HepG2 (cell line): ENCODE data around the gene ANKMY2. TPM values are rescaled to one million over a fixed set of nuclear protein-coding genes. Genes with fewer than 3 reads are reported as not detected.

Source experiments
- ATAC-seq: fragments of 200-7000 bp; cut with Tn5 transposase; 3 replicates; pipeline ENCODE4 v1.9.1; 2020; ENCODE audit warnings: mild to moderate bottlenecking, moderate library complexity
- BruUV-seq: library from RNA; stranded (reverse); fragments of 400-500 nt; replicated peaks from 2 replicates; lab custom pipeline; 2021; lab: Mats Ljungman, UMichigan
- CTCF ChIA-PET: fragments of 300-600 bp; formaldehyde crosslinking; extraction: SDS; loops from one replicate; lab custom pipeline; 2021; ENCODE audit warnings: low total read pairs, inconsistent platforms, low intra/inter-chr PET ratio; lab: Yijun Ruan, JAX
- POLR2A ChIA-PET: fragments of 350-600 bp; sonication (Branson Sonifier 250); formaldehyde crosslinking; loops from one replicate; lab custom pipeline; 2020; ENCODE audit warnings: antibody characterized with exemption, inconsistent platforms; lab: Yijun Ruan, JAX
- DNase-seq: peaks from one replicate; pipeline ENCODE4 v3.0.0-alpha.2; 2015; ENCODE audit warnings: low spot score
- FAIRE-seq: peaks from 3 replicates; lab custom pipeline; 2011; peaks lifted over from hg19 to GRCh38; lab: Jason Lieb, UNC
- H2AFZ ChIP-seq: one replicate; pipeline ENCODE4 v1.6.1; 2011; ENCODE audit warnings: low read length, inconsistent platforms
- H3K27ac ChIP-seq: fragments of 300-600 bp; 3 replicates; pipeline ENCODE4 v1.8.0; 2011; ENCODE audit warnings: mixed run types, mild to moderate bottlenecking, mixed read lengths, low read length, inconsistent platforms; ENCODE audit not compliant: insufficient read depth; ENCODE audit errors: extremely low read length
- H3K27me3 ChIP-seq, 2 experiments: fragments of 200-600 bp in 1 of 2; 2 replicates in 1 of 2; 3 replicates in 1 of 2; pipeline versions ENCODE4 v1.6.0 to v1.8.0; 2011; ENCODE audit warnings: low read length in 2 of 2, mild to moderate bottlenecking in 2 of 2, moderate library complexity in 2 of 2, inconsistent platforms in 1 of 2; ENCODE audit not compliant: insufficient read depth in 2 of 2, control insufficient read depth in 1 of 2
- H3K36me3 ChIP-seq, 2 experiments: fragments of 200-600 bp in 1 of 2; replicated peaks in 1 of 2; 2 replicates in 1 of 2; 3 replicates in 1 of 2; pipeline versions ENCODE4 v1.5.1 to v1.8.0; 2011; ENCODE audit warnings: low read length in 2 of 2, inconsistent platforms in 1 of 2; ENCODE audit not compliant: insufficient read depth in 2 of 2, control insufficient read depth in 1 of 2
- H3K4me1 ChIP-seq: 2 replicates; pipeline ENCODE4 v1.5.1; 2012; ENCODE audit warnings: low read length, inconsistent platforms; ENCODE audit not compliant: insufficient read depth
- H3K4me2 ChIP-seq: 2 replicates; pipeline ENCODE4 v1.6.0; 2011; ENCODE audit warnings: low read depth, low read length, inconsistent platforms
- H3K4me3 ChIP-seq, 3 experiments: fragments of 200-600 bp in 1 of 3; sonication (generic), shearing (Covaris generic) in 1 of 3; replicated peaks in 1 of 3; 2 replicates each; pipeline ENCODE4 v1.5.1; 2011 to 2016; ENCODE audit warnings: low read length in 3 of 3, inconsistent platforms in 2 of 3, low read depth in 2 of 3, mild to moderate bottlenecking in 2 of 3, control low read depth in 1 of 3, mixed read lengths in 1 of 3; ENCODE audit not compliant: insufficient read depth in 1 of 3
- H3K79me2 ChIP-seq: one replicate; pipeline ENCODE4 v1.6.1; 2011; ENCODE audit warnings: low read length, inconsistent platforms; ENCODE audit not compliant: insufficient read depth
- H3K9ac ChIP-seq: 2 replicates; pipeline ENCODE4 v1.6.0; 2011; ENCODE audit warnings: mild to moderate bottlenecking, low read depth, low read length, inconsistent platforms; ENCODE audit not compliant: insufficient read depth
- H3K9me3 ChIP-seq: 2 replicates; pipeline ENCODE4 v1.5.1; 2012; ENCODE audit warnings: mild to moderate bottlenecking, low read length
- H4K20me1 ChIP-seq: 2 replicates; pipeline ENCODE4 v1.6.0; 2011; ENCODE audit warnings: inconsistent platforms, mild to moderate bottlenecking, low read length, moderate library complexity; ENCODE audit not compliant: insufficient read depth
- FOXM1 ChIP-seq: sonication (generic); formaldehyde crosslinking; IDR thresholded peaks from 2 replicates; pipeline ENCODE4 v1.5.0; 2020; ENCODE audit warnings: missing genetic modification reagents
- GPN1 ChIP-seq: sonication (generic); formaldehyde crosslinking; IDR thresholded peaks from 2 replicates; pipeline ENCODE4 v1.5.1; 2020; ENCODE audit warnings: missing genetic modification reagents, borderline replicate concordance
- HMG20A ChIP-seq: IDR thresholded peaks from 2 replicates; pipeline ENCODE4 v1.6.1; 2016; ENCODE audit warnings: borderline replicate concordance
- KDM6A ChIP-seq: IDR thresholded peaks from 2 replicates; pipeline ENCODE4 v1.6.1; 2016; ENCODE audit warnings: low read depth
- MAZ ChIP-seq, 2 experiments: sonication (generic) in 1 of 2; formaldehyde crosslinking in 1 of 2; IDR thresholded peaks; 2 replicates each; pipeline versions ENCODE4 v1.5.0 to v1.6.1; 2012 to 2020; ENCODE audit warnings: low read depth in 2 of 2, mild to moderate bottlenecking in 2 of 2, borderline replicate concordance in 1 of 2, improper control_type of control experiment in 1 of 2, low read length in 1 of 2, missing genetic modification reagents in 1 of 2, moderate library complexity in 1 of 2
- MNT ChIP-seq: fragments of 450-650 bp; IDR thresholded peaks from 2 replicates; pipeline ENCODE4 v1.6.1; 2016
- NFE2L1 ChIP-seq: sonication (generic); formaldehyde crosslinking; IDR thresholded peaks from 2 replicates; pipeline ENCODE4 v1.4.0; 2020; ENCODE audit warnings: missing genetic modification reagents, mild to moderate bottlenecking, borderline replicate concordance
- PHF20 ChIP-seq: sonication (generic); formaldehyde crosslinking; IDR thresholded peaks from 2 replicates; pipeline ENCODE4 v1.5.0; 2020; ENCODE audit warnings: mild to moderate bottlenecking, missing genetic modification reagents
- PITX1 ChIP-seq: sonication (generic); formaldehyde crosslinking; IDR thresholded peaks from 2 replicates; pipeline ENCODE4 v1.5.1; 2020; ENCODE audit warnings: mild to moderate bottlenecking, missing genetic modification reagents
- RFXANK ChIP-seq: IDR thresholded peaks from 2 replicates; pipeline ENCODE4 v1.6.1; 2016
- SNAPC4 ChIP-seq: sonication (generic); formaldehyde crosslinking; IDR thresholded peaks from 2 replicates; pipeline ENCODE4 v1.4.0; 2020; ENCODE audit warnings: mild to moderate bottlenecking, missing genetic modification reagents
- THAP11 ChIP-seq: IDR thresholded peaks from 2 replicates; pipeline ENCODE4 v1.6.1; 2016; ENCODE audit warnings: missing biosample characterization, missing genetic modification reagents
- ZFX ChIP-seq: sonication (generic); formaldehyde crosslinking; IDR thresholded peaks from 2 replicates; pipeline ENCODE4 v1.4.0; 2020; ENCODE audit warnings: mild to moderate bottlenecking, low read depth, missing genetic modification reagents, moderate library complexity
- ZNF383 ChIP-seq: sonication (generic); formaldehyde crosslinking; IDR thresholded peaks from 2 replicates; pipeline ENCODE4 v1.4.0; 2020; ENCODE audit warnings: missing genetic modification reagents, mild to moderate bottlenecking, borderline replicate concordance
- ZNF530 ChIP-seq: sonication (generic); formaldehyde crosslinking; IDR thresholded peaks from 2 replicates; pipeline ENCODE4 v1.5.0; 2020; ENCODE audit warnings: low read depth, mild to moderate bottlenecking, missing genetic modification reagents
- ZNF597 ChIP-seq: sonication (generic); formaldehyde crosslinking; IDR thresholded peaks from 2 replicates; pipeline ENCODE4 v1.5.0; 2020; ENCODE audit warnings: missing genetic modification reagents
- WGBS: methylation state at CpG from one replicate; pipeline ENCODE4 v1.1.6; 2017; ENCODE audit warnings: low lambda C conversion rate; 5-methylcytosine and 5-hydroxymethylcytosine counted together
- in situ Hi-C: cut with HindIII; loops from 2 replicates; pipeline ENCODE4 v1.10.0; 2017; ENCODE audit warnings: low pct_unique_long_range_greater_than_20kb; ENCODE audit not compliant: extremely low pct_ligation_motif_present
- intact Hi-C: fragments of 100-400 bp; cut with micrococcal nuclease; formaldehyde crosslinking; loops from one replicate; pipeline ENCODE4 v1.10.0; 2022; ENCODE audit not compliant: unreplicated experiment
- polyA plus RNA-seq, 8 experiments: library from polyadenylated mRNA; depleted of rRNA in 3 of 8; stranded (reverse) in 7 of 8; unstranded in 1 of 8; fragments of >200 nt; fragmentation: Illumina TruSeq in 4 of 8; extraction: Trizol in 4 of 8; gene quantifications; 2 replicates each; pipeline versions ENCODE4 v1.2.1 to v1.2.3, GENCODE V29; 2011 to 2016; ENCODE audit warnings: low read depth in 4 of 8, missing spikeins in 1 of 8, mixed read lengths in 1 of 8; ENCODE audit not compliant: insufficient read depth in 1 of 8
- total RNA-seq, 5 experiments: library from RNA; depleted of rRNA; stranded (reverse); fragments of >200 nt; fragmentation: Illumina TruSeq; extraction: Trizol; gene quantifications; 2 replicates each; pipeline ENCODE4 v1.2.3, GENCODE V29; 2016; ENCODE audit warnings: low read depth in 1 of 5

The ANKMY2 gene
- total and polyA plus RNA-seq, 2 of the 13 experiments (the other 11 are each of a cell fraction or from before 2014, with no cell fraction given), result 12.2 to 21.6 TPM

GRCh38 chr7:16559497-16560179 is 85.9 kb downstream of the ANKMY2 start (continued):
- TF ChIP-seq MAZ (IDR thresholded peaks at IDR 0.05; ENCODE audit: borderline replicate concordance, low read depth, low read length), result no peak
- no peak for TF ChIP-seq MAZ (CRISPR knock-in tag; IDR thresholded peaks at IDR 0.05; ENCODE audit: low read depth)
- TF ChIP-seq KDM6A (CRISPR knock-in tag), result no peak
- TF ChIP-seq HMG20A, result no peak
- no peak for TF ChIP-seq ZFX (CRISPR knock-in tag)
- TF ChIP-seq SNAPC4, result no peak
- TF ChIP-seq, all 625 proteins: peak for 0

GRCh38 chr7:16558761-16559302 is 86.7 kb downstream of the ANKMY2 start:
- in situ Hi-C loops (no loop called here), intact Hi-C loops (no loop called here)
- Histone ChIP-seq H3K27ac (no peak overlapping the region), H3K9ac (no peak overlapping the region), H3K79me2 (no peaks in the 10 kb centered on the region), H4K20me1 (no peaks in the 10 kb centered on the region), H3K4me2 (no peak overlapping the region), H3K4me3 (no peak overlapping the region), H3K9me3 (no peaks in the 10 kb centered on the region), H3K27me3 (no peaks in the 10 kb centered on the region), H2AFZ (no peak overlapping the region), H3K36me3 (no peaks in the 10 kb centered on the region), H3K4me1 (no peaks in the 10 kb centered on the region)
- DNase-seq (no peak), ATAC-seq (no peak), FAIRE-seq (no peak)
- CTCF ChIA-PET, result no interaction called here
- POLR2A ChIA-PET, result no interaction called here
- WGBS, result 64% methylated on average over 4 of the region's 4 CpGs
- no TSS peak for BruUV-seq
- TF ChIP-seq PITX1 (CRISPR knock-in tag) (no peak), THAP11 (CRISPR knock-in tag) (no peak), NFE2L1 (CRISPR knock-in tag) (no peak), ZNF383 (no peak), GPN1 (CRISPR knock-in tag) (no peak), ZNF597 (CRISPR knock-in tag) (no peak), FOXM1 (CRISPR knock-in tag) (no peak), PHF20 (CRISPR knock-in tag) (no peak), ZNF530 (CRISPR knock-in tag) (no peak), RFXANK (no peak), MNT (no peak)
